Nephron progenitor cell (in vitro differentiated cells): ENCODE data around the gene ILF2.

Experiments
- DNase-seq: peaks from one replicate; pipeline ENCODE4 v3.0.0; 2021
- H3K27ac Mint-ChIP-seq: 2 replicates; pipeline ENCODE4 v1.8.0; 2021; ENCODE audit warnings: mild to moderate bottlenecking, moderate library complexity, mixed read lengths
- H3K27me3 Mint-ChIP-seq: 2 replicates; pipeline ENCODE4 v1.8.0; 2021; ENCODE audit warnings: mild to moderate bottlenecking, low read depth, mixed read lengths; ENCODE audit not compliant: poor library complexity
- H3K36me3 Mint-ChIP-seq: 2 replicates; pipeline ENCODE4 v1.8.0; 2021; ENCODE audit warnings: low read depth, mixed read lengths
- H3K4me1 Mint-ChIP-seq: 2 replicates; pipeline ENCODE4 v1.8.0; 2021; ENCODE audit warnings: mixed read lengths
- H3K4me3 Mint-ChIP-seq: 2 replicates; pipeline ENCODE4 v1.8.0; 2021; ENCODE audit warnings: mild to moderate bottlenecking, moderate library complexity, mixed read lengths
- H3K9me3 Mint-ChIP-seq: 2 replicates; pipeline ENCODE4 v1.8.0; 2021; ENCODE audit warnings: mild to moderate bottlenecking, moderate library complexity, mixed read lengths
- CTCF ChIP-seq: fragments of 200-600 bp; sonication (generic); IDR thresholded peaks from 2 replicates; pipeline ENCODE4 v1.5.0; 2021; ENCODE audit warnings: antibody characterized with exemption

Gene ILF2

GRCh38 chr1:153636312-153636711 lies 34.5 kb downstream of the ILF2 start:
- TF ChIP-seq CTCF = no peak
- Mint-ChIP-seq H3K36me3 (peaks cover 63% of the 10 kb centered on the region), H3K4me3 (peak overlapping the region; percentile 81), H3K27me3 (peaks cover 3% of the 10 kb centered on the region), H3K9me3 (peaks cover 12% of the 10 kb centered on the region), H3K4me1 (peaks cover 68% of the 10 kb centered on the region), H3K27ac (no peak overlapping the region)
- DNase-seq = no peak

GRCh38 chr1:153635872-153636271 lies 34.9 kb downstream of the ILF2 start:
- peaks cover 3% of the 10 kb centered on the region for H3K27me3 Mint-ChIP-seq
- no peak for TF ChIP-seq CTCF
- no peak for DNase-seq
- H3K4me1 Mint-ChIP-seq = peaks cover 65% of the 10 kb centered on the region
- H3K4me3 Mint-ChIP-seq = peak overlapping the region; percentile 79
- H3K9me3 Mint-ChIP-seq = peaks cover 12% of the 10 kb centered on the region
- peaks cover 59% of the 10 kb centered on the region for H3K36me3 Mint-ChIP-seq
- H3K27ac Mint-ChIP-seq = no peak overlapping the region

GRCh38 chr1:153633754-153634665 lies 36.8 kb downstream of the ILF2 start, which contains the start of gene CHTOP:
CHTOP (plus strand) TSS chr1:153634066; CDS start chr1:153636589, 2,523 bp downstream.
- Mint-ChIP-seq H3K27ac (peak within 1 kb of the TSS; percentile 100), H3K4me3 (peak within 1 kb of the TSS; percentile 96), H3K4me1 (peaks cover 82% of the 10 kb centered on the region), H3K9me3 (peaks cover 12% of the 10 kb centered on the region), H3K27me3 (peaks cover 3% of the 10 kb centered on the region), H3K36me3 (peaks cover 52% of the 10 kb centered on the region)
- TF ChIP-seq CTCF = no peak
- DNase-seq = peak; percentile 93

- no peak overlapping the region for H3K27ac Mint-ChIP-seq
- H3K36me3 Mint-ChIP-seq = peaks cover 44% of the 10 kb centered on the region
- no peak for DNase-seq
- no peak for TF ChIP-seq CTCF
- H3K27me3 Mint-ChIP-seq = peaks cover 3% of the 10 kb centered on the region
- peaks cover 86% of the 10 kb centered on the region for H3K4me1 Mint-ChIP-seq
- H3K4me3 Mint-ChIP-seq = peak overlapping the region; percentile 96
- H3K9me3 Mint-ChIP-seq = peaks cover 12% of the 10 kb centered on the region
Measured at GRCh38 chr1:153633161-153633753, 37.5 kb downstream of the ILF2 start.

- no peak overlapping the region for H3K4me3 Mint-ChIP-seq
- H3K27ac Mint-ChIP-seq = no peak overlapping the region
- peaks cover 27% of the 10 kb centered on the region for H3K36me3 Mint-ChIP-seq
- peaks cover 3% of the 10 kb centered on the region for H3K27me3 Mint-ChIP-seq
- peaks cover 88% of the 10 kb centered on the region for H3K4me1 Mint-ChIP-seq
- DNase-seq = no peak
- no peak for TF ChIP-seq CTCF
- H3K9me3 Mint-ChIP-seq = peaks cover 12% of the 10 kb centered on the region
Measured at GRCh38 chr1:153631047-153632022, 39.5 kb downstream of the ILF2 start.
